Measurements from ENCODE around the gene HSPB2.
A peak's percentile ranks its signal among the peaks of the same experiment; 100 is the strongest.

Gene HSPB2

DNA sequence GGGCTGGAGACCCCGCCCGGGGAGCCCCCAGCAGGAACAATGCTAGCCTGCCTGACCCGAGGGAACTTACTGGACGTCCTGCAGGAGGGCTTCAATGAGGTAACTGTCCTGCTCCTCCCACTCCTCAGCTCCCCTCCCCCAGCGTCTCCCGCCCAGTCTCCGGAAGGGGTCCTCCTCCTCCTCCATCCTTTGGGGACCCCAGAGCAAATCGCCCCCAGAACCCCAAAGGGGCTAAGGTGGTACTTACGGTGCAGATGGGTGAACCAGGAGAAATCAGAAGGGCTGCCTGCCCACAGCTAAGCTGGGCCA is 24.9 kb downstream of the HSPB2 start:
- no peak for DNase-seq (ENCODE audit: low read depth in 2 of 3, low spot score in 1 of 3)

DNA sequence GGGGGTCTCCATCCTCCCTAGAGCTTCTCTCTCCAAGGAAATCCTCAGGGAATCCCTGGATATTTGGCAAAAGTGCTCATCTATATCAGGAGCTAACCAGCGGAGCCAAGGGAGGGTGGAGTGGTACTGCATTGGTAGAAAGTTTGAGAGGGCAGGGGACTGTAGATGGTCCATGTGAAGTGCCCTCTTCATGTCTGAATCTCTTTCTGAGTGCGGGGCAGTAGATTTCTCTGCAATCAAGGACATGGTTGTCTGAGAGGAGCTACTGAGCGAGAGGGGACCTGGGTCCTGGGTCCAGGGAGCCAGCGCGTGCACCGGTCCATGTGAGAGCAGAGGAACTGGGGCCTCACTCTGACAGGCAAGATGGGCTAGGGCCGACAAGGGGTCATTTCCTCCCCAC is 25.3 kb downstream of the HSPB2 start:
- no peak for DNase-seq (ENCODE audit: low read depth in 2 of 3, low spot score in 1 of 3)

DNA sequence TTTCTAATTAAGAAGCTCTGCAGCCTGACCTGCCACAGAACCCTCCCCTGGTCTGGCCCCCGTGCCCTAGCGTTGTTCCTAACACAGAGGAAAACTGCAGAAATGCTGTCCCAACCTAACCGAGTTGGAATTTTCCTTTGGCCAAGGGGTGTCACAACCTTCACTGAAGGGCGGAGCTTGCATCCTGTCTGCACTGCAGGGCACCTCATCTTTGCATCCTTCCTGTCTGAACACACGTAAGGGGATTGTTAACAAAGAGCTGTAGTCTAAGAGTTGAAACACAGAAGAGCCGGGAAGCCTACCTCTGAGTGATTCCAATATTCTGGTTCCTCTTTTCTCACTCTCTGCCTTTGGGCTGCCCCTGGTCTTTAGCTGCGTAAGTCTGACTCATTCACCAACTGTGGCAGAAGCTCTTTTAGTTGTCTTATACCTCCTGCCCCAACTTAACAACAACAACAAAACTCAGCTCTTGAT is 26.2 kb downstream of the HSPB2 start:
- DNase-seq (ENCODE audit: low read depth in 2 of 3, low spot score in 1 of 3): peak in 1 of 3 donors; percentile 19

DNA sequence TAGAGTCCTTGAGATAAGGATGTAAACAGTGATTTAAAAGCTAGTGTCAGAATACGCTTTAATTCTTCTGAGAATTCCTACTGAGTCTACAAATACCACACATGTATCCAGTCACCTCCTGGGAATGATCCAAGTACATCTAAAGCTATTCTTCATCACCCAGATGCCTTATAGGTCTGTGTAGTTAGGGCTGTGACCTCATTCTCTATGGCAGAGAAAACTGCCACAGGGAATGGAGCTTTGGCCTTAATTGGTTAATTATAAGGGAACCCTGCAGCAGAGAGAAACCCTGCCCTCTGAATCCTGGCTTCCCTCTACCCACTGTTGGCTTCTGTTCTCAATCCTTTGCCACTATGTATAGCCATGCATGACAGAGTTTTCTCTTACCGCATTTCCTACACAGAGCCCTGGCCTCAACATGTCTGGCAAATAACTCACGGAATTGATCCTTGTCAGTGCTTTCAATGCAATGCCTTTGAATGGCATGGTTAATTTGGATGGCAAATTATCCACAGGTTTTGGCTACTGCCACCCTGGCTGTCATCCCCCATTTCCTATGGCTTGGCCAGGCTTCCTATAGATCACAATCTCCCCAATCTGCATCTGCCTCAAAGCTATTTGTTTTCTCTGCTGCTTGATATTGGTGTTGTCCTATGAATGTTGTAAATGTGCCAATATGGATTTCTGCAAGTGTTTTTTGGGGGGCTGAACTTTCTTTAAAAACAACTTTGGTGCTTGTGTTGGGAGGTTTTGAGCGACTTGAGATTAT is 27.5 kb downstream of the HSPB2 start:
- no peak for DNase-seq (ENCODE audit: low read depth in 2 of 3, low spot score in 1 of 3)

DNA sequence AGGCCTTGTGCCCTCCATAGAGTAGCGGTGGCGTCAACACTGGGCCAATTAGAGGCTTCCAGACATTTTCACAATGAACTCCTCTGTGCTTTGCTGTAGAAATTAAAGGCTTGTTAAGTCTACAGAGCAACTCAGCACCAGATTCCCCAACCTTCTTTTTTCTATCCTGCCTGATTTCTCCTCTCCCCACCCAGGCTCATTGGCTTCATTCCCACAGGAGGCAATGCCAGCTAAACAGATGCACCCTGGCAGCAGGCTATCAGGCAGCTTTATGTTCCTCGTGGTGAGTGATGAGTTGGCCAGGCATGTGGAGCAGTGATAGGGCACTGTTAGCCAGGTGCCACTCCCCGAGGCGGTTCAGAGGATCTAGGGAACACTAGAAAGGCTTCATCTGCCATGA is 29.4 kb downstream of the HSPB2 start:
- no peak for DNase-seq (ENCODE audit: low read depth in 2 of 3, low spot score in 1 of 3)

DNA sequence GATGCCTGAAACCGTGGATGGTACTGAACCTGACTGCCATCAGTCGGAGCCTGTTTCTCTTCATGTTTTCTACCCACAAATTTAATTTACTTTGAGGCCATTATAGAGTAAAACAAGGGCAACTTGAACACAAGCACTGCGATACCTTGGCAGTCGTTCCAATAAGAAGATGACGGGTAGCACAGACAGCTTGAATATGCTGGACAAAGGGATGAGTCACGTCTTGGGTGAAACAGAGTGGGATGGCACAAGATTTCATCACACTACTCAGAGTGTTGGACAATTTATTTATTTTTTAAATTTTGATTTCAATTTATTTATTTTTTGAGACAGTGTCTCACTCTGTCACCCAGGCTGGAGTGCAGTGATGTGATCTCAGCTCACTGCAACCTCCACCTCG is 30.3 kb downstream of the HSPB2 start:
- no peak for DNase-seq (ENCODE audit: low read depth in 2 of 3, low spot score in 1 of 3)

DNA sequence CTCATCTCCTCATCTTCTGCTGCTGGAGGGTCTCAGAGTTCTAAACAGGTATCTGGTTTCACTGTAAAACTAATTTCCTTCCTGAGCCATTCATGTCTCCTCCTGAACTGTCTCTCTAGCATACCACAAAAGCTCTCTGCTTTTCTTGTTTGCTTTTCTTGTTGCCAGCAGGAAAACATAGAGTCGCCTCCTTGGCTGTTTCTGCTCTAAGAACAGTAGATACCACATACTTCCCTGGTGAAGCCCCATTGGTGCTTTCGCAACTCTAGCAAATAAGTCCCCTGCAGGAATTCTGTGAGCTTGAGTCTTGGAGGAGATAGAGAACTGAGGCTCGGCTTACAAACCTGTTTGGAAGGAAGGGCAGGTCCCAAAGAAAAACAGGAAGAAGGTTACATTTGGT is 31.6 kb downstream of the HSPB2 start:
- DNase-seq (ENCODE audit: low read depth in 2 of 3, low spot score in 1 of 3): no peak

DNA sequence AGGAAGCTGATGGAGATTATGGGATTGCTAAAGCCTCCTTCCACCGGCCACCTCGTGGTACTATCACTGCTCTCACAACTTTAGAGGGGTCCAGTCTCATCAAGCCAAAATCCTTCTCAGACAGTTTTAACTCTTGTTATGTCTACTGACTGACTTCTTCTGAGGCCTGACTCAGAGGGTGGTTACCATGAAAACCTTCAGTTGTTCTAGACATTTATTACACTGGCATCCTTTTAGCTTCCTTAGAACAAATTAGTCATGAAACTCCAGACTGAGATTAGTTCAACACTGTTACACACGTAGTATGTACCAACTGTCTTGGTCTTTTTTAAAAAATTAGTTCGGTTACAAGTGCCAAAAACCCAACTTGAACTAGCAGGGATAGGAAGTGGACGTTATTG is 32.1 kb downstream of the HSPB2 start:
- DNase-seq (ENCODE audit: low read depth in 2 of 3, low spot score in 1 of 3): no peak

DNA sequence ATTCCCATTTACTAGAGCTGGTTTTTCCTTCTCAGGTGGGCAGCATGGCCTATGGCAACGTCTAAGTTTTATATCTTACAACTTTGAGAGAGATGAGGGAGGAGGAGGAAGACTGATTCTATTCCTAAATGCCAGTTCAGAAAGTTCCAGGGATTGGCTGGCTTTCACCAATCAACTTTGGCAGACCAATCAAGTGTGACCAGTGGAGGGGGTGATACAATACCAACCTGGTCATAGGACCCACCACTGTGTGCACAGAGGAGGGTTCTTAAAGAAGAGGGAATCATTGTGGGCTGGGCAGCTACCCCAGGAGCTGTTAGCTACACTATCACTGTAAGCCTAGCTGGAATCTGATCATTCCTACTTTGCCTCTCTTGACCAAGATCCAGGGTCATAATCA is 32.7 kb downstream of the HSPB2 start:
- no peak for DNase-seq (ENCODE audit: low read depth in 2 of 3, low spot score in 1 of 3)

DNA sequence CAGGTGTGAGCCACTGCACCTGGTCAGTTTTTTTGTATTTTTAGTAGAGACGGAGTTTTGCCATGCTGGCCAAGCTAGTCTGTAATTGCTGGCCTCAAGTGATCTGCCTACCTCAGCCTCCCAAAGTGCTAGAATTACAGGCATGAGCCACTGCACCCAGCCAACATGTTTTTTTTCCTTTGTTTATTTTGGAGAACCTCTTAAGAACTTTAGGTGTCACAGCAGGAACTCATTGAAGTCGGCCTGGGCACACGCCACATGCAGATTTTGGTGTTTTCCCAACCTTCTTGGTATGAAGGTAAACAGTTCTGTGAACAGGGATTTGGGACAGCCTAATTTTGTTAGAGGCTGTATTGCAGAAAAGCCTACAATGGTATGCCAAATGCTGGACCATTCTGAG is 34.0 kb downstream of the HSPB2 start:
- no peak for DNase-seq (ENCODE audit: low read depth in 2 of 3, low spot score in 1 of 3)

DNA sequence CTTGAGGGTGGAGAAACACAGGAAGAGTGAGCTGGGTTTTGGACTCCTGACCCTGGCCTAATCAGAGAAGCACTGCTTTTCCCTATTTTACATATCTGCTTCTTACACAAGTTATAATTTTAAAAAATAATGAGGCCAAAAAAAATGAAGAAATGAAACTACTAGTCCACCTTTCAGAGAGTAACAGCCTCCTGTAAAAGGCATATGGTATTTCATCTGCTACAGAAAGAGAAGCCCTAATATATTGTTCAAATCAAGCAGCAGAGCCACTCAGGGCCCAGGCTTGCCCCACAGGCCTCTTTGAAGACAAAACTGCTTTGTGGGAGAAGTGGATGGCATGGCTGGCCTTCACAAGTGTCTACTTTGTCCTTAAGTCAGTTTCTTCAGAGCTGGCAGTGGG is 34.6 kb downstream of the HSPB2 start:
- no peak for DNase-seq (ENCODE audit: low read depth in 2 of 3, low spot score in 1 of 3)

DNA sequence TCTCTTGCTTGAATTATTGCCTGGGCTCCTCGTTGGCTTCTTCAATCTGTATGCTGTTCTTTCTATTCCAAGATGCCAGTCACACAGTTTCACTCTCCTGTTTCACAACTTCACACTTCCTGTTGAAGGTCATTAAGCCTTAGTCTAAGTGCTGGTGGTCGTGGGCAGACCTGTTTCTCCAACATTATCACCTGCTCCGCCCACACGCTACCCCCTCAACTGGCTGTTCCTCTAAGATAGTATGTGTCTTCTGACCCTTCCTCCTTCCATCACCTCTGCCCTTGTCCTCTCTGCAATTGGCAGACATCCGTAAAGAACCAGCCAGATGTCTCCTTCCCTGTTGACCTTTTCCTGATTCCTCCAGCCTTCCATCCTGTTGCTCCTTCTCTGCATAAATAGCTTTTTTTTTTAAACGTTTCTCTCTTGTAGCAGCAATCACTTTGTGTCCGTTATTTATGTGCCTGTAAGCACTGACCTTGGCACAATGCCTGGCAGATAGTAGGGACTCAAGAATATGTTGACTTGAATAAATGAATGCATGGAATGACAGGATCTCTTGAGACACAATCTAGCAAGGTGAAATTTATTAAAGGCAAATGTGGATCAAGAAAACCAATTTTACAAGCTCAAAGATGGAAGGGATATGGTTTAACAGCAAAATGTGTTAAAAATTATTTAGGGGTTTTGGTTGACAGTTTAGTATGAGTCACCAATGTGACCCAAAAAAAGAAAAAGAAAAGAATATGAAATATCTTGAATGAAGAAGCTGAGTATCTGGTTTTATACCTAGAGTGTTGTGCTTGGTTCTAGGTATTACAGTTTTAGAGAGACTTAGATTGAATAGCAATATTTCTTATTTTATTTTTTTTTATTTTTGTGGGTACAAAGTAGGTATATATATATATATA is 37.2 kb downstream of the HSPB2 start:
- DNase-seq (ENCODE audit: low read depth in 2 of 3, low spot score in 1 of 3): no peak

DNA sequence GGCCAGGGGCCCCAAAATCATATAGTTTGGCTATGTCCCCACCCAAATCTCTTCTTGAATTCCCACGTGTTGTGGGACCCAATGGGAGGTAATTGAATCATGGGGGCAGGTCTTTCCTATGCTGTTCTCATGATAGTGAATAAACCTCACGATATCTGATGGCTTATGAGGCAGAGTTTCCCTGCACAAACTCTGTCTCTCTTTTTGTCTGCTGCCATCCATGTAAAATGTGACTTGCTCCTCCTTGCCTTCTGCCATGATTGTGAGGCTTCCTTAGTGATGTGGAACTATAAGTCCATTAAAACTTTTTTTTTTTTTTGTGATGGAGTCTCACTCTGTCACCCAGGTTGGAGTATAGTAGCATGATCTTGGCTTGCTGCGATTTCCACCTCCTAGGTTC is 39.0 kb downstream of the HSPB2 start:
- no peak for DNase-seq (ENCODE audit: low read depth in 2 of 3, low spot score in 1 of 3)

DNA sequence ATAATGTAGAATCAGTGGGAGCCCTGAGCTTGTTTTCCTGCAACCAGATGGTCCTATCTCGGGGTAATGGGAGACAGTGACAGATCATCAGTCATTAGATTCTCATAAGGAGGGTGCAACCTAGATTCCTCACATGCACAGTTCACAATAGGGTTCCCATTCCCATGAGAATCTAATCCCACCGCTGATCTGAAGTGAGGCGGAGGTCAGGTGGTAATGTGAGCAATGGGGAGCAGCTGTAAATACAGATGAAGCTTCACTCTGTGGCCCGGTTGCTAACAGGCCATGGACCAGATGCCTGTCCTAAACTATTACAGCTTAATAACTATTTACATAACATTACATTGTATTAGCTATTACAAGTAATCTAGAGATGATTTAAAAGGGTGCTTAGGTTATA is 41.6 kb downstream of the HSPB2 start:
- DNase-seq (ENCODE audit: low read depth in 2 of 3, low spot score in 1 of 3): no peak

DNA sequence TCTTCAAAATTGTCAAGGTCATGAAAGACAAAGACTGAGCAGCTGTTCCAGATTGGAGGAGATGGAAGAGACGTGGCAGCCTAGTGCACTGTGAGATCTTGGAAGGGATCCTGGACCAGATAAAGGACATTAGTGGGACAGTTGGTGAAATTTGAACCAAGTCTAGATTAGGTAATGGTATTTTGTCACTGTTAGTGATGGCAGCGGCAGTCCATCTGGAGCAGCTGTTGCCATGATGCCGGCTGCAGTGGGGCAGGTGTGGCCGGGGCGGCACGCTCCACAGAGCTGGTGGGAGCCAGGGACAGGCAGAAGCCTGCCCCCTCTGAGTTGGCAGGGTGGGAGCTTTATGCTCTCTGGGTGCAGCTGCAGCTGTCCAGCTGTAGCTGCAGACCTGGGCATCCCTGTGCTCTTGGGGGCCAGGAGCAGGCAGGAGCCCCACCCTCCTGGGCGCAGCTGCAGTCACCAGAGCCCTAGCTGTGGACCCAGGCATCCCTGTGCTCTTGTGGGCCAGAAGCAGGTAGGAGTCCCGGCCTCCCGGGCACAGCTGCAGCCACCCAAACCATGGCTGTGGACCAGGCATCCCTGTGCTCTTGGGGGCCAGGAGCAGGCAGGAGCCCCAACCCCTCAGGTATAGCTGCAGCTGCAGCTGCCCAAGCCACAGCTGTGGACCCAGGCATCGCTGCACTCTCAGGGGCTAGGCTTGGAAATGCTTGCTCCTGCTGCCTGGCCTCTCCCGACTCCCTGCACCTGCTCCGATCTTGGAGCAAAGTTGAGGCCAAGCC is 45.3 kb downstream of the HSPB2 start:
- DNase-seq (ENCODE audit: low read depth in 2 of 3, low spot score in 1 of 3): no peak

DNA sequence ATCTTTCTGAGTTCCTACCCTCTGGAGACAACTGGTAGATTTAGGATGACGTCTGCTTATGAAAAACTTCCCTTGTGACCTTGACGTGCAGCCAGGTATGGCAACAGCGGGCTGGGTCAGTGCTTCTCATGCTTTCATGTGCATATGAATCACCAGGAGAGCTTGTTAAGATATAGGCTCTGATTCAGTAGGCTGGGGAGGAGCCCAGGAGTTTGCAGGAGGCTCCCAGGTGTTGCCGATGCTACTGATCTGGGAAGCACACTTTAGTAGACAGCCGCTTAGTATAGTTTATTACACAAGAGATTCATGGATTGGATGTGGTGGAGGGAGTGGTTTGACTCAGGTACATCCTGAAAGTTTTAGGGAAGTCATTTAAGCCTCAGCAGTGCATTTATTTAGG is 48.4 kb downstream of the HSPB2 start:
- no peak for DNase-seq (ENCODE audit: low read depth in 2 of 3, low spot score in 1 of 3)

DNA sequence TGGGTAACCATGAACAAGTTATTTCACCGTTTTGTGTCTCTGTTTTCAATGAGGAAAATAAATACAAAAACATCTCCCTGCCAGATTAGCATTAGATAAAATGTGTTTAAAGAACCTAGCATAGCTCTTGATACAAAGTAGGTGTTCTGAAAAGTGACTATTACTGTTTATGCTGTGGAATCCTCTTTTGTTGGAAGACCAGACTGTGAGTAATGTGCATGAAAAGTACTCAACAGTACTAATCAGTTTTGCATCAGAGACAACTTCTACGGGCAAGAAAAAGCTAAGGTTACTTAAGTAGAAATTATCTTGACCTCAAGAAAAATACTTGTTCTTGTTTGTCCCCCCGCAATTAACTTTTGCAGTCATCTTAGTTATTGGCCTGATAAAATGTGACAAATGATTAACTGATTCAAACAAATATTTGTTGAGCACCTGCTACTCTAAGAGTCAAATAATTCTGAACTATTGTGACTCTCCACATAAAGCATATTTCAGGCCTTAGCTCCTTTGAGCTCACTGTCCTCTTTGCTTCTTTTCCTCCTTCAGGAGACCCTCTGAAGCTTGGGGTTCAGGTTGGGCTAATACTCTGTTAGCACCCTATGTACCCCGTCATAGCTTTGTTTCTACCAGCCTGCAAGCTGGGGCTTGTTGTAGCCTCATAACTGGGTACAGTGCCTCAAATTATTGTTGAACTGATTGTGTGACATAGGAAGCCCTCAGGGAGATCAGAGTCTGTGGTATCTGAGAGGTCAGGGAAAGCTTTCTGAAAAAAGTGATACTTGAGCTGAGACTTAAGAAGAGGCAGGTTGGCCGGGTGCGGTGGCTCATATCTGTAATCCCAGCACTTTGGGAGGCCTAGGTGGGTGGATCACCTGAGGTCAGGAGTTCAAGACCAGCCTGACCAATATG is 49.1 kb downstream of the HSPB2 start:
- no peak for DNase-seq (ENCODE audit: low read depth in 2 of 3, low spot score in 1 of 3)

Measured in stimulated activated CD4-positive, alpha-beta T cell treated with anti-CD3 and anti-CD28 coated beads, Interleukin-12 subunit alpha, Interleukin-12 subunit beta, amount 100 ng/mL, for 48 hours (primary cell).